Caco-2 (cell line): ENCODE measurements around the gene TRIO. TPM values are rescaled to one million over a fixed set of nuclear protein-coding genes. Genes with fewer than 3 reads are reported as not detected.

ENCODE experiments used
- BruUV-seq: library from RNA; stranded (reverse); fragments of 400-500 nt; replicated peaks from 2 replicates; lab custom pipeline; 2021; lab: Mats Ljungman, UMichigan
- CTCF ChIA-PET: fragments of 300-600 bp; sonication (Branson Sonifier 250); formaldehyde crosslinking; loops from one replicate; lab custom pipeline; 2022; ENCODE audit warnings: antibody characterized with exemption; lab: Charles Lee
- POLR2A ChIA-PET: fragments of 300-600 bp; sonication (Branson Sonifier 250); formaldehyde crosslinking; loops from one replicate; lab custom pipeline; 2022; ENCODE audit warnings: antibody characterized with exemption; lab: Charles Lee
- DNase-seq, 2 experiments: peaks; one replicate each; pipeline versions ENCODE4 v3.0.0 to v3.0.0-alpha.2; 2020 to 2022
- H3K27me3 ChIP-seq: replicated peaks from 2 replicates; pipeline ENCODE4 v1.6.0; 2011; ENCODE audit warnings: low read length; ENCODE audit not compliant: control insufficient read depth, insufficient read depth
- H3K36me3 ChIP-seq: 2 replicates; pipeline ENCODE4 v1.5.1; 2011; ENCODE audit warnings: low read length; ENCODE audit not compliant: control insufficient read depth, insufficient read depth
- H3K4me1 ChIP-seq: fragments of 250-450 bp; sonication (Bioruptor Pico); 2 replicates; pipeline ENCODE4 v1.5.1; 2020; ENCODE audit warnings: mild to moderate bottlenecking
- H3K4me3 ChIP-seq: 2 replicates; pipeline ENCODE4 v1.5.1; 2011; ENCODE audit warnings: low read depth, mild to moderate bottlenecking, control low read depth, low read length
- H3K9me3 ChIP-seq: fragments of 250-450 bp; sonication (Bioruptor Pico); 2 replicates; pipeline ENCODE4 v1.5.1; 2020; ENCODE audit warnings: mild to moderate bottlenecking, moderate library complexity
- H3K27ac Mint-ChIP-seq: one replicate; pipeline ENCODE4 v1.8.0; 2022; ENCODE audit warnings: mixed read lengths; ENCODE audit not compliant: unreplicated experiment
- H3K27me3 Mint-ChIP-seq: one replicate; pipeline ENCODE4 v1.8.0; 2022; ENCODE audit warnings: mixed read lengths; ENCODE audit not compliant: insufficient read depth, unreplicated experiment
- H3K36me3 Mint-ChIP-seq: one replicate; pipeline ENCODE4 v1.8.0; 2022; ENCODE audit warnings: mild to moderate bottlenecking, mixed read lengths; ENCODE audit not compliant: insufficient read depth, unreplicated experiment
- H3K4me1 Mint-ChIP-seq: one replicate; pipeline ENCODE4 v1.8.0; 2022; ENCODE audit warnings: low read depth, mixed read lengths; ENCODE audit not compliant: unreplicated experiment
- H3K4me3 Mint-ChIP-seq: one replicate; pipeline ENCODE4 v1.8.0; 2022; ENCODE audit warnings: mild to moderate bottlenecking, moderate library complexity, mixed read lengths; ENCODE audit not compliant: unreplicated experiment
- H3K9me3 Mint-ChIP-seq: one replicate; pipeline ENCODE4 v1.8.0; 2022; ENCODE audit warnings: mixed read lengths; ENCODE audit not compliant: unreplicated experiment
- intact Hi-C: fragments of 100-400 bp; cut with micrococcal nuclease; formaldehyde crosslinking; loops from one replicate; pipeline ENCODE4 v1.10.0; 2022; ENCODE audit not compliant: unreplicated experiment
- total RNA-seq: library from RNA; stranded (reverse); gene quantifications from 2 replicates; pipeline ENCODE4 v1.2.3, GENCODE V29; 2022
- TF ChIP-seq, protein P1 (sequence below), 2 experiments: fragments of 200-600 bp in 1 of 2; IDR thresholded peaks; 1 replicate in 1 of 2; 2 replicates in 1 of 2; pipeline versions ENCODE4 v1.5.1 to v1.8.0; 2011 to 2022; ENCODE audit warnings: antibody characterized with exemption in 1 of 2, control low read depth in 1 of 2, inconsistent platforms in 1 of 2, low read depth in 1 of 2, low read length in 1 of 2, mild to moderate bottlenecking in 1 of 2, moderate library complexity in 1 of 2; ENCODE audit not compliant: insufficient read depth in 1 of 2, severe bottlenecking in 1 of 2, unreplicated experiment in 1 of 2

Gene TRIO
- total RNA-seq, 1 experiment from 2014 or later = 92.0 TPM

GRCh38 chr5:14383923-14384322 is 240.8 kb downstream of the TRIO start:
- CTCF ChIA-PET = interaction anchor here (1.2 kb wide), 1 partner anchor 265 kb away, joined by 3 read pairs; no protein-coding TSS in a partner anchor
- Mint-ChIP-seq H3K4me3 (no peak overlapping the region), H3K4me1 (no peaks in the 10 kb centered on the region), H3K36me3 (peaks cover 82% of the 10 kb centered on the region), H3K27me3 (no peaks in the 10 kb centered on the region), H3K9me3 (no peaks in the 10 kb centered on the region), H3K27ac (peak overlapping the region; percentile 20)
- Histone ChIP-seq H3K27me3 (no peaks in the 10 kb centered on the region), H3K9me3 (no peaks in the 10 kb centered on the region), H3K36me3 (no peaks in the 10 kb centered on the region; the same call in 1 of the 2 replicates), H3K4me1 (no peaks in the 10 kb centered on the region), H3K4me3 (no peak overlapping the region)
- TF ChIP-seq, protein P1, sequence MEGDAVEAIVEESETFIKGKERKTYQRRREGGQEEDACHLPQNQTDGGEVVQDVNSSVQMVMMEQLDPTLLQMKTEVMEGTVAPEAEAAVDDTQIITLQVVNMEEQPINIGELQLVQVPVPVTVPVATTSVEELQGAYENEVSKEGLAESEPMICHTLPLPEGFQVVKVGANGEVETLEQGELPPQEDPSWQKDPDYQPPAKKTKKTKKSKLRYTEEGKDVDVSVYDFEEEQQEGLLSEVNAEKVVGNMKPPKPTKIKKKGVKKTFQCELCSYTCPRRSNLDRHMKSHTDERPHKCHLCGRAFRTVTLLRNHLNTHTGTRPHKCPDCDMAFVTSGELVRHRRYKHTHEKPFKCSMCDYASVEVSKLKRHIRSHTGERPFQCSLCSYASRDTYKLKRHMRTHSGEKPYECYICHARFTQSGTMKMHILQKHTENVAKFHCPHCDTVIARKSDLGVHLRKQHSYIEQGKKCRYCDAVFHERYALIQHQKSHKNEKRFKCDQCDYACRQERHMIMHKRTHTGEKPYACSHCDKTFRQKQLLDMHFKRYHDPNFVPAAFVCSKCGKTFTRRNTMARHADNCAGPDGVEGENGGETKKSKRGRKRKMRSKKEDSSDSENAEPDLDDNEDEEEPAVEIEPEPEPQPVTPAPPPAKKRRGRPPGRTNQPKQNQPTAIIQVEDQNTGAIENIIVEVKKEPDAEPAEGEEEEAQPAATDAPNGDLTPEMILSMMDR (IDR thresholded peaks at IDR 0.05; ENCODE audit: insufficient read depth in 1 of 2, low read depth in 1 of 2, low read length in 1 of 2, severe bottlenecking in 1 of 2, unreplicated experiment in 1 of 2) = no peak
- BruUV-seq = no TSS peak
- intact Hi-C loops = no loop called here
- POLR2A ChIA-PET = no interaction called here
- no peak for DNase-seq

- intact Hi-C loops = no loop called here
- ChIA-PET POLR2A (no interaction called here), CTCF (no interaction called here)
- H3K4me1 ChIP-seq = no peaks in the 10 kb centered on the region
- no peaks in the 10 kb centered on the region; the same call in 1 of the 2 replicates for H3K36me3 ChIP-seq
- Mint-ChIP-seq H3K4me3 (no peak overlapping the region), H3K4me1 (no peaks in the 10 kb centered on the region), H3K27ac (no peak overlapping the region), H3K36me3 (peaks cover 82% of the 10 kb centered on the region), H3K27me3 (no peaks in the 10 kb centered on the region), H3K9me3 (no peaks in the 10 kb centered on the region)
- no TSS peak for BruUV-seq
- no peak overlapping the region for H3K4me3 ChIP-seq
- TF ChIP-seq, protein P1 (IDR thresholded peaks at IDR 0.05; ENCODE audit: insufficient read depth in 1 of 2, low read depth in 1 of 2, low read length in 1 of 2, severe bottlenecking in 1 of 2, unreplicated experiment in 1 of 2) = no peak
- H3K27me3 ChIP-seq = no peaks in the 10 kb centered on the region
- H3K9me3 ChIP-seq = no peaks in the 10 kb centered on the region
- DNase-seq = no peak
Measured at GRCh38 chr5:14385019-14385418, 241.9 kb downstream of the TRIO start.

DNA sequence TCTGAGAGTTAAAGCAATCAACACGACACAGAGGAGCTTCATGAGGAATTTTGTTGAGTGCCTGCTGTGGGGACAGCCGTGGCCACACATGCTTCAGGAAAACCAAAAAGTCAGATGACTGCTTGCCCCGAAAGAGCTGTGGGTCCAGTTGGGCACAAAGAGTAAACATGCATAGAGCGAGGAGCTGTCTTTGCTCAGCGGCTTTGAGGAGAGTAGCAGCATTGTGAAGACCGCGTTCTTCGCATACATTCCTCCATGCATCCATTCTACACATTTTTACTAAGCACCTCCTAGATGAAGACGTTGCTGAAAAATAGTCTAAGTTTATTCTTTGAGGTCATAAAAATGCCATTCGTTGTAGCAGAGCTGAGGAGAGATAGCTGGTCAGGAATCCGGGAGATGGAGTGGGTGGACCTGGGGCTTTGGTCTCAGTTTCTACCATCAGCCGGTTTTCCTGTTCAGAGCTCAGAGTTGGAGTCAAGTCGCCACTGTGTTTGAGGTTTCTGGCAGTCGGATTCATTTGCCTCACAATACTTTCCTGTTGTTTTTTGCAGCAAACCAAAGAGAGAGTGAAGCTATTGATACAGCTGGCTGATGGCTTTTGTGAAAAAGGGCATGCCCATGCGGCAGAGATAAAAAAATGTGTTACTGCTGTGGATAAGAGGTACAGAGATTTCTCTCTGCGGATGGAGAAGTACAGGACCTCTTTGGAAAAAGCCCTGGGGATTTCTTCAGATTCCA is 243.9 kb downstream of the TRIO start:
- Mint-ChIP-seq H3K27me3 (no peaks in the 10 kb centered on the region), H3K4me3 (no peak overlapping the region)

More for the DNA sequence above, 243.9 kb downstream of the TRIO start:
- no peaks in the 10 kb centered on the region for H3K9me3 ChIP-seq
- TF ChIP-seq, protein P1 (IDR thresholded peaks at IDR 0.05; ENCODE audit: insufficient read depth in 1 of 2, low read depth in 1 of 2, low read length in 1 of 2, severe bottlenecking in 1 of 2, unreplicated experiment in 1 of 2) = no peak
- DNase-seq = no peak
- H3K4me3 ChIP-seq = no peak overlapping the region
- ChIA-PET CTCF (interaction anchor here (1.4 kb wide), 1 partner anchor 262 kb away, joined by 4 read pairs; no protein-coding TSS in a partner anchor), POLR2A (no interaction called here)
- H3K36me3 ChIP-seq = no peaks in the 10 kb centered on the region; the same call in 1 of the 2 replicates
- H3K9me3 Mint-ChIP-seq = no peaks in the 10 kb centered on the region
- H3K36me3 Mint-ChIP-seq = peaks cover 78% of the 10 kb centered on the region
- H3K27ac Mint-ChIP-seq = no peak overlapping the region
- intact Hi-C loops = no loop called here
- H3K27me3 ChIP-seq = no peaks in the 10 kb centered on the region
- no peaks in the 10 kb centered on the region for H3K4me1 ChIP-seq
- H3K4me1 Mint-ChIP-seq = no peaks in the 10 kb centered on the region
- no TSS peak for BruUV-seq
